H1 (cell line): Measurements from ENCODE around the gene ARHGEF3. TPM values are rescaled to one million over a fixed set of nuclear protein-coding genes. Genes with fewer than 3 reads are reported as not detected.

Experiments used
- CTCF ChIA-PET: fragments of 300-600 bp; sonication (Branson Sonifier 250); formaldehyde crosslinking; loops from one replicate; lab custom pipeline; 2021; ENCODE audit not compliant: partially characterized antibody; lab: Charles Lee
- POLR2A ChIA-PET: fragments of 300-600 bp; sonication (Branson Sonifier 250); formaldehyde crosslinking; loops from one replicate; lab custom pipeline; 2021; ENCODE audit warnings: inconsistent platforms; ENCODE audit not compliant: partially characterized antibody; lab: Charles Lee
- DNase-seq, 2 experiments: peaks; one replicate each; pipeline versions ENCODE4 v3.0.0 to v3.0.0-alpha.2; 2010 to 2022; ENCODE audit warnings: low spot score in 2 of 2, low read depth in 1 of 2, mixed read lengths in 1 of 2
- FAIRE-seq: peaks from 2 replicates; lab custom pipeline; 2011; peaks lifted over from hg19 to GRCh38; lab: Jason Lieb, UNC
- H2AFZ ChIP-seq: 2 replicates; pipeline ENCODE4 v1.8.1; 2012; ENCODE audit warnings: low read length, inconsistent platforms
- H2AK5ac ChIP-seq: 2 replicates; pipeline ENCODE4 v1.6.1; 2013; ENCODE audit warnings: low read depth, low read length
- H2BK120ac ChIP-seq: replicated peaks from 2 replicates; pipeline ENCODE3; 2013; ENCODE audit warnings: low read depth, low read length, inconsistent platforms
- H2BK12ac ChIP-seq: 2 replicates; pipeline ENCODE4 v1.6.1; 2013; ENCODE audit warnings: low read depth, low read length
- H2BK15ac ChIP-seq: 2 replicates; pipeline ENCODE4 v1.6.1; 2013; ENCODE audit warnings: low read length
- H2BK20ac ChIP-seq: 2 replicates; pipeline ENCODE4 v1.6.1; 2013; ENCODE audit warnings: low read length
- H2BK5ac ChIP-seq: 2 replicates; pipeline ENCODE4 v1.6.1; 2013; ENCODE audit warnings: low read depth, low read length
- H3K14ac ChIP-seq: 2 replicates; pipeline ENCODE4 v1.6.1; 2013; ENCODE audit warnings: inconsistent platforms; ENCODE audit not compliant: insufficient read length
- H3K18ac ChIP-seq: 2 replicates; pipeline ENCODE4 v1.6.1; 2013; ENCODE audit warnings: low read length; ENCODE audit errors: extremely low read depth
- H3K23ac ChIP-seq: 2 replicates; pipeline ENCODE4 v1.6.1; 2013; ENCODE audit warnings: inconsistent platforms; ENCODE audit not compliant: insufficient read length
- H3K23me2 ChIP-seq: 2 replicates; pipeline ENCODE4 v1.6.1; 2013; ENCODE audit warnings: low read depth, low read length
- H3K27ac ChIP-seq: 2 replicates; pipeline ENCODE4 v1.6.1; 2011; ENCODE audit warnings: low read depth, low read length, inconsistent platforms
- H3K27me3 ChIP-seq, 4 experiments: replicated peaks in 1 of 4; 1 replicate in 1 of 4; 2 replicates in 3 of 4; pipeline versions ENCODE4 v1.6.1 to v1.8.1; 2011 to 2013; ENCODE audit warnings: low read length in 3 of 4, mild to moderate bottlenecking in 3 of 4, inconsistent platforms in 2 of 4, mixed read lengths in 2 of 4, moderate library complexity in 1 of 4; ENCODE audit not compliant: control insufficient read depth in 3 of 4, insufficient read depth in 3 of 4; ENCODE audit errors: extremely low read depth in 1 of 4
- H3K36me3 ChIP-seq, 4 experiments: 2 replicates each; pipeline versions ENCODE4 v1.6.1 to v1.8.1; 2011 to 2013; ENCODE audit warnings: mild to moderate bottlenecking in 4 of 4, low read length in 3 of 4, moderate library complexity in 2 of 4, control low read depth in 1 of 4, inconsistent platforms in 1 of 4; ENCODE audit not compliant: insufficient read depth in 4 of 4, control insufficient read depth in 2 of 4
- H3K4ac ChIP-seq: replicated peaks from 2 replicates; pipeline ENCODE3; 2013; ENCODE audit warnings: low read length, low read depth, mixed read lengths, inconsistent platforms; ENCODE audit not compliant: insufficient read length
- H3K4me1 ChIP-seq, 4 experiments: replicated peaks in 1 of 4; 1 replicate in 1 of 4; 2 replicates in 3 of 4; pipeline versions ENCODE4 v1.6.1 to v1.8.1; 2011 to 2013; ENCODE audit warnings: low read length in 3 of 4, inconsistent platforms in 2 of 4, mixed read lengths in 1 of 4; ENCODE audit not compliant: insufficient read depth in 4 of 4, control insufficient read depth in 3 of 4
- H3K4me2 ChIP-seq, 2 experiments: 2 replicates each; pipeline versions ENCODE4 v1.6.1 to v1.8.1; 2011 to 2013; ENCODE audit warnings: low read depth in 2 of 2, low read length in 2 of 2, control low read depth in 1 of 2, inconsistent platforms in 1 of 2, mild to moderate bottlenecking in 1 of 2; ENCODE audit not compliant: insufficient read depth in 1 of 2
- H3K4me3 ChIP-seq, 4 experiments: fragments of 200-600, 300-600 bp in 1 of 4; sonication (generic), shearing (Covaris generic), sonication (Bioruptor Twin) in 1 of 4; 2 replicates each; pipeline versions ENCODE4 v1.5.1 to v1.8.1; 2011 to 2016; ENCODE audit warnings: low read length in 4 of 4, low read depth in 3 of 4, control low read depth in 2 of 4, inconsistent platforms in 2 of 4, mild to moderate bottlenecking in 2 of 4, mixed read lengths in 1 of 4, moderate library complexity in 1 of 4; ENCODE audit not compliant: insufficient read depth in 2 of 4; ENCODE audit errors: extremely low read depth in 1 of 4
- H3K56ac ChIP-seq: replicated peaks from 2 replicates; pipeline ENCODE3; 2013; ENCODE audit warnings: low read depth, mild to moderate bottlenecking, mixed read lengths, low read length, inconsistent platforms; ENCODE audit not compliant: insufficient read length
- H3K79me1 ChIP-seq: 2 replicates; pipeline ENCODE4 v1.6.1; 2013; ENCODE audit warnings: low read depth, low read length, control low read depth
- H3K79me2 ChIP-seq, 2 experiments: 2 replicates each; pipeline versions ENCODE4 v1.6.1 to v1.8.1; 2012 to 2013; ENCODE audit warnings: low read length in 2 of 2, mild to moderate bottlenecking in 2 of 2, inconsistent platforms in 1 of 2; ENCODE audit not compliant: insufficient read depth in 2 of 2, control insufficient read depth in 1 of 2
- H3K9ac ChIP-seq, 4 experiments: replicated peaks in 1 of 4; 1 replicate in 1 of 4; 2 replicates in 3 of 4; pipeline versions ENCODE4 v1.6.1 to v1.8.1; 2011 to 2013; ENCODE audit warnings: low read depth in 3 of 4, low read length in 3 of 4, control low read depth in 2 of 4, mild to moderate bottlenecking in 2 of 4, moderate library complexity in 2 of 4, inconsistent platforms in 1 of 4; ENCODE audit errors: extremely low read depth in 1 of 4
- H3K9me3 ChIP-seq, 2 experiments: 2 replicates each; pipeline versions ENCODE4 v1.6.1 to v1.8.1; 2012 to 2013; ENCODE audit warnings: mild to moderate bottlenecking in 2 of 2, moderate library complexity in 2 of 2, control low read depth in 1 of 2, inconsistent platforms in 1 of 2, low read depth in 1 of 2, low read length in 1 of 2, mixed read lengths in 1 of 2; ENCODE audit not compliant: insufficient read depth in 2 of 2
- H4K20me1 ChIP-seq, 2 experiments: replicated peaks in 1 of 2; 2 replicates each; pipeline versions ENCODE3 to v1.8.1; 2011 to 2013; ENCODE audit warnings: inconsistent platforms in 2 of 2, low read length in 2 of 2, mild to moderate bottlenecking in 1 of 2; ENCODE audit not compliant: insufficient read depth in 2 of 2, control insufficient read depth in 1 of 2
- H4K5ac ChIP-seq: 2 replicates; pipeline ENCODE4 v1.6.1; 2013; ENCODE audit warnings: low read length, low read depth, mixed read lengths, inconsistent platforms; ENCODE audit not compliant: insufficient read length
- H4K8ac ChIP-seq: 2 replicates; pipeline ENCODE4 v1.8.0; 2013; ENCODE audit warnings: mild to moderate bottlenecking, moderate library complexity, low read length, inconsistent platforms; ENCODE audit not compliant: insufficient read depth; ENCODE audit errors: extremely low read depth
- H4K91ac ChIP-seq: replicated peaks from 2 replicates; pipeline ENCODE3; 2013; ENCODE audit warnings: low read length, mixed read lengths, inconsistent platforms; ENCODE audit not compliant: insufficient read length
- BACH1 ChIP-seq: IDR thresholded peaks from 2 replicates; pipeline ENCODE4 v1.6.1; 2012; ENCODE audit warnings: low read length, improper control_type of control experiment
- HDAC2 ChIP-seq, 2 experiments: fragments of 300-600 bp in 1 of 2; sonication (generic) in 1 of 2; IDR thresholded peaks; 2 replicates each; pipeline ENCODE4 v1.6.1; 2011 to 2012; ENCODE audit warnings: low read depth in 2 of 2, low read length in 2 of 2, mild to moderate bottlenecking in 2 of 2, moderate library complexity in 2 of 2, borderline replicate concordance in 1 of 2, inconsistent platforms in 1 of 2
- RBBP5 ChIP-seq: IDR thresholded peaks from 2 replicates; pipeline ENCODE4 v1.7.1; 2012; ENCODE audit warnings: low read depth, mild to moderate bottlenecking, inconsistent platforms, low read length, moderate library complexity, borderline replicate concordance
- RFX5 ChIP-seq: IDR thresholded peaks from 2 replicates; pipeline ENCODE4 v1.6.1; 2011; ENCODE audit warnings: low read depth, low read length, improper control_type of control experiment, borderline replicate concordance
- SIRT6 ChIP-seq: IDR thresholded peaks from one replicate; pipeline ENCODE4 v1.7.1; 2012; ENCODE audit warnings: low read length, inconsistent platforms
- SP1 ChIP-seq: IDR thresholded peaks from 2 replicates; pipeline ENCODE4 v1.6.1; 2011; ENCODE audit warnings: low read depth, low read length
- SP2 ChIP-seq: IDR thresholded peaks from 2 replicates; pipeline ENCODE4 v1.6.1; 2012; ENCODE audit warnings: mild to moderate bottlenecking, low read length, inconsistent platforms
- SRF ChIP-seq: IDR thresholded peaks from 2 replicates; pipeline ENCODE4 v1.6.1; 2011; ENCODE audit warnings: mild to moderate bottlenecking, low read depth, low read length, moderate library complexity
- SUZ12 ChIP-seq: fragments of 200-600 bp; sonication (generic); IDR thresholded peaks from 2 replicates; pipeline ENCODE4 v1.6.1; 2012; ENCODE audit warnings: mild to moderate bottlenecking, inconsistent platforms, low read length, moderate library complexity, mixed read lengths
- TAF1 ChIP-seq: IDR thresholded peaks from 2 replicates; pipeline ENCODE4 v1.6.1; 2011; ENCODE audit warnings: mild to moderate bottlenecking, low read depth, low read length
- TEAD4 ChIP-seq: IDR thresholded peaks from 2 replicates; pipeline ENCODE4 v1.6.1; 2012; ENCODE audit warnings: low read depth, low read length, inconsistent platforms, mixed read lengths
- WGBS, 2 experiments: shearing (Covaris generic) in 1 of 2; methylation state at CpG; one replicate each; pipeline versions ENCODE4 v1.1.6 to v1.1.7; 2013 to 2015; ENCODE audit warnings: low lambda C conversion rate in 2 of 2, mixed read lengths in 2 of 2, inconsistent platforms in 1 of 2, low coverage in 1 of 2, missing lambda C conversion rate in 1 of 2; ENCODE audit not compliant: insufficient replicate concordance in 2 of 2, insufficient coverage in 1 of 2, insufficient read length in 1 of 2; ENCODE audit errors: extremely low coverage in 1 of 2, missing lambda C conversion rate in 1 of 2; 5-methylcytosine and 5-hydroxymethylcytosine counted together
- polyA plus RNA-seq, 7 experiments: library from polyadenylated mRNA; depleted of rRNA in 3 of 7; stranded (reverse) in 5 of 7; unstranded in 2 of 7; fragments of >200 nt in 5 of 7; fragments of 200-250 nt in 2 of 7; gene quantifications; 1 replicate in 5 of 7; 2 replicates in 1 of 7; 4 replicates in 1 of 7; pipeline versions ENCODE4 v1.2.1 to v1.2.3, GENCODE V29; 2011 to 2013; ENCODE audit warnings: missing spikeins in 2 of 7, mixed read lengths in 2 of 7
- total RNA-seq: library from RNA; stranded (reverse); fragmentation: NEBNext Ultra II Directional; extraction: Animal tissue kit (Norgen Biotek cat#: 25700); gene quantifications from 2 replicates; pipeline ENCODE4 v1.2.1, GENCODE V29; 2021
- TF ChIP-seq, protein P1 (sequence below), 3 experiments: IDR thresholded peaks; 1 replicate in 2 of 3; 2 replicates in 1 of 3; pipeline versions ENCODE4 v1.5.1 to v1.6.1; 2011; ENCODE audit warnings: low read length in 3 of 3, mild to moderate bottlenecking in 3 of 3, inconsistent platforms in 2 of 3, low read depth in 1 of 3, moderate library complexity in 1 of 3; ENCODE audit not compliant: insufficient read depth in 1 of 3; ENCODE audit errors: control extremely low read depth in 1 of 3

ARHGEF3 gene
- total and polyA plus RNA-seq, 2 of the 8 experiments (the other 6 are each of a cell fraction or from before 2014, with no cell fraction given) = 2.8 to 6.0 TPM

- ChIA-PET POLR2A (no interaction called here), CTCF (interaction anchor here (1.4 kb wide), 2 partner anchors 8 to 296 kb away, joined by 3 to 4 read pairs; no protein-coding TSS in a partner anchor)
- Histone ChIP-seq H3K23ac (no peak overlapping the region), H2BK12ac (no peak overlapping the region), H3K4me3 (no peak overlapping the region), H3K4me1 (no peaks in the 10 kb centered on the region), H4K8ac (no peak overlapping the region), H2BK5ac (no peak overlapping the region), H2AK5ac (no peak overlapping the region), H4K20me1 (no peaks in the 10 kb centered on the region), H3K79me2 (no peaks in the 10 kb centered on the region), H3K14ac (no peak overlapping the region), H3K9ac (no peak overlapping the region), H4K5ac (no peak overlapping the region), H3K4me2 (no peak overlapping the region), H3K79me1 (no peaks in the 10 kb centered on the region), H3K4ac (no peak overlapping the region), H3K56ac (no peak overlapping the region), H2BK20ac (no peak overlapping the region), H3K23me2 (no peaks in the 10 kb centered on the region; the same call in 1 of the 2 replicates), H4K91ac (no peak overlapping the region), H2AFZ (no peak overlapping the region), H2BK15ac (no peak overlapping the region), H3K36me3 (no peaks in the 10 kb centered on the region), H3K18ac (no peak overlapping the region), H2BK120ac (no peak overlapping the region), H3K9me3 (peaks cover 0 to 4% of the 10 kb centered on the region in 2 experiments; a peak in 1 of 4 replicates), H3K27ac (no peak overlapping the region), H3K27me3 (no peaks in the 10 kb centered on the region)
- 91% methylated on average over 3 of the region's 3 CpGs; no CpG with 5 or more reads in 1 of the 2 experiments for WGBS, 2 experiments
- FAIRE-seq (no peak), DNase-seq (no peak)
- TF ChIP-seq TEAD4 (no peak), BACH1 (no peak), RFX5 (no peak), SIRT6 (no peak), SP1 (no peak), SUZ12 (no peak), TAF1 (no peak), RBBP5 (no peak), SP2 (no peak), HDAC2 (IDR thresholded peaks at IDR 0.05; ENCODE audit: borderline replicate concordance in 1 of 2, low read depth in 2 of 2, low read length in 2 of 2) (no peak), SRF (no peak)
- TF ChIP-seq, protein P1, sequence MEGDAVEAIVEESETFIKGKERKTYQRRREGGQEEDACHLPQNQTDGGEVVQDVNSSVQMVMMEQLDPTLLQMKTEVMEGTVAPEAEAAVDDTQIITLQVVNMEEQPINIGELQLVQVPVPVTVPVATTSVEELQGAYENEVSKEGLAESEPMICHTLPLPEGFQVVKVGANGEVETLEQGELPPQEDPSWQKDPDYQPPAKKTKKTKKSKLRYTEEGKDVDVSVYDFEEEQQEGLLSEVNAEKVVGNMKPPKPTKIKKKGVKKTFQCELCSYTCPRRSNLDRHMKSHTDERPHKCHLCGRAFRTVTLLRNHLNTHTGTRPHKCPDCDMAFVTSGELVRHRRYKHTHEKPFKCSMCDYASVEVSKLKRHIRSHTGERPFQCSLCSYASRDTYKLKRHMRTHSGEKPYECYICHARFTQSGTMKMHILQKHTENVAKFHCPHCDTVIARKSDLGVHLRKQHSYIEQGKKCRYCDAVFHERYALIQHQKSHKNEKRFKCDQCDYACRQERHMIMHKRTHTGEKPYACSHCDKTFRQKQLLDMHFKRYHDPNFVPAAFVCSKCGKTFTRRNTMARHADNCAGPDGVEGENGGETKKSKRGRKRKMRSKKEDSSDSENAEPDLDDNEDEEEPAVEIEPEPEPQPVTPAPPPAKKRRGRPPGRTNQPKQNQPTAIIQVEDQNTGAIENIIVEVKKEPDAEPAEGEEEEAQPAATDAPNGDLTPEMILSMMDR (IDR thresholded peaks at IDR 0.05; ENCODE audit: control extremely low read depth in 1 of 3, insufficient read depth in 1 of 3, low read depth in 1 of 3, low read length in 3 of 3) = no peak
These were observed 108.0 kb downstream of the ARHGEF3 start for GRCh38 chr3:56693750-56694149.
